ENCODE measurements around the gene RCN2. TPM values are rescaled to one million over a fixed set of nuclear protein-coding genes. Genes with fewer than 3 reads are reported as not detected.

The RCN2 gene
- total and polyA plus RNA-seq, 2 donors (not counting 3 experiments of a cell fraction or from before 2014, with no cell fraction given) = 45.2 to 71.9 TPM

DNA sequence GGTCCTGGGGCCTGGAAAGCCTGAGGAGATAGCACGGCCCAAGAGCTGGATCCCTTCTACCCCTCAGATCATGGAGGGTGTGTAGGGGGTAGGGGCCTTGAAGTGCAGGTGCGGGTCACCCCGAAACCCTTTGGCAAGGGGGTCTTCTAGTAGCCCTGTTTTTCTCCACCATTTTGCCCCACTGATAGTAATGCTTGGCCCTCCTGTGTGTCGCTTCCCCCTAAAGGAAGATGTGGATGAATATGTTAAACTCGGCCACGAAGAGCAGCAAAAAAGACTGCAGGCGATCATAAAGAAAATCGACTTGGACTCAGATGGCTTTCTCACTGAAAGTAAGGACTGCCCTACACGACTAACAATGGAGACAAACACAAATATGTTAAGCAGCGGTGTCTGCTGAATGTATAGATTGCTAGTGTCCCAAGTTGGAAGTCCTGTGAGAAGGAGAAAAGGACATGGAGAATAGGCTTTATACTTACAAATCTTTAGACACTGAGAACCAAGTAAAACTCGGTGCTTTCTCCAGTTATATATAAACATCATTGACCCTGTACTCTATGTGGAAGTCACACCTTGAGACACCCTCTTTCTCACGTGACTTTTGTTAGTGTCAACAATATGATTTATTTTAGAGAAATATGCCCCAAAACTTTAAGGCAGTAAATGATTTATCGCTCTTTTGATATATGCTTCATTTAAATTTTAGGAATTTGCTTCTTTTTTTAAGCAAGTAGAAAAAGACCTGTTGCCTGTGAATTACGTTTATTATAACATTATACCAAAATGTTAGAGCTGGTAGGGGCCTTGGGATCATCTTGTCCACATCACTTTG lies 802 bp downstream of the RCN2 start:
- H3K27ac ChIP-seq (ENCODE audit: insufficient read depth, low read depth, low read length) = peak overlapping the region; percentile 60
- no peaks in the 10 kb centered on the region for H4K20me1 ChIP-seq (replicated peaks; ENCODE audit: control insufficient read depth, extremely low read depth, insufficient read depth, low read length)
- H3K4me1 ChIP-seq (ENCODE audit: control insufficient read depth, extremely low read depth, insufficient read depth, low read length) = peaks cover 10% of the 10 kb centered on the region
- H3K4me2 ChIP-seq (ENCODE audit: insufficient read depth, low read length) = peak overlapping the region; percentile 93
- DNase-seq (ENCODE audit: low read depth, low spot score) = peak; percentile 50
- H3K27me3 ChIP-seq (ENCODE audit: control insufficient read depth in 2 of 2, insufficient read depth in 2 of 2, low read length in 2 of 2) = no peaks in the 10 kb centered on the region
- BruUV-seq (replicated peaks) = TSS peak; percentile 37
- peak overlapping the region; percentile 82 to 85 (median 82) for H3K4me3 ChIP-seq (replicated peaks in 1 of 3; ENCODE audit: insufficient read depth in 1 of 3, low read depth in 1 of 3, low read length in 3 of 3)
- dilution Hi-C loops (cut with MboI; ENCODE audit: extremely low pct_ligation_motif_present, low sequenced_read_pairs) = no loop called here
- FAIRE-seq = peak; percentile 37
- no peaks in the 10 kb centered on the region for H3K9me3 ChIP-seq (replicated peaks; ENCODE audit: control insufficient read depth, insufficient read depth, low read length)
- intact Hi-C loops (cut with micrococcal nuclease) = no loop called here
- POLR2A ChIA-PET = interaction anchor here (0.6 kb wide), 1 partner anchor 31 kb away, joined by 4 read pairs; no protein-coding TSS in a partner anchor
- peak overlapping the region; percentile 92 for H2AFZ ChIP-seq (ENCODE audit: low read depth, low read length)
- TF ChIP-seq POLR2AphosphoS5 (IDR thresholded peaks at IDR 0.05; ENCODE audit: insufficient read depth, low read depth, low read length) (no peak), MYC (IDR thresholded peaks at IDR 0.05; ENCODE audit: low read depth, low read length) (no peak), JUN (IDR thresholded peaks at IDR 0.05; ENCODE audit: borderline replicate concordance, insufficient read depth, insufficient read length, low read depth) (no peak), FOS (IDR thresholded peaks at IDR 0.05; ENCODE audit: borderline replicate concordance, insufficient read depth, low read length) (no peak), MAX (IDR thresholded peaks at IDR 0.05; ENCODE audit: insufficient read depth, insufficient read length) (no peak), EZH2 (IDR thresholded peaks at IDR 0.05; ENCODE audit: borderline replicate concordance, low read depth, low read length, severe bottlenecking) (no peak), GATA2 (IDR thresholded peaks at IDR 0.05; ENCODE audit: insufficient read depth, insufficient read length, low read depth, low read length) (no peak), POLR2A (IDR thresholded peaks at IDR 0.05; ENCODE audit: low read depth, low read length) (no peak)
- TF ChIP-seq, protein P1, sequence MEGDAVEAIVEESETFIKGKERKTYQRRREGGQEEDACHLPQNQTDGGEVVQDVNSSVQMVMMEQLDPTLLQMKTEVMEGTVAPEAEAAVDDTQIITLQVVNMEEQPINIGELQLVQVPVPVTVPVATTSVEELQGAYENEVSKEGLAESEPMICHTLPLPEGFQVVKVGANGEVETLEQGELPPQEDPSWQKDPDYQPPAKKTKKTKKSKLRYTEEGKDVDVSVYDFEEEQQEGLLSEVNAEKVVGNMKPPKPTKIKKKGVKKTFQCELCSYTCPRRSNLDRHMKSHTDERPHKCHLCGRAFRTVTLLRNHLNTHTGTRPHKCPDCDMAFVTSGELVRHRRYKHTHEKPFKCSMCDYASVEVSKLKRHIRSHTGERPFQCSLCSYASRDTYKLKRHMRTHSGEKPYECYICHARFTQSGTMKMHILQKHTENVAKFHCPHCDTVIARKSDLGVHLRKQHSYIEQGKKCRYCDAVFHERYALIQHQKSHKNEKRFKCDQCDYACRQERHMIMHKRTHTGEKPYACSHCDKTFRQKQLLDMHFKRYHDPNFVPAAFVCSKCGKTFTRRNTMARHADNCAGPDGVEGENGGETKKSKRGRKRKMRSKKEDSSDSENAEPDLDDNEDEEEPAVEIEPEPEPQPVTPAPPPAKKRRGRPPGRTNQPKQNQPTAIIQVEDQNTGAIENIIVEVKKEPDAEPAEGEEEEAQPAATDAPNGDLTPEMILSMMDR (IDR thresholded peaks at IDR 0.05; ENCODE audit: extremely low read depth in 1 of 2, insufficient read depth in 1 of 2, low read depth in 1 of 2, low read length in 2 of 2) = no peak
- no peaks in the 10 kb centered on the region for H3K9me1 ChIP-seq (replicated peaks; ENCODE audit: control insufficient read depth, extremely low read depth, insufficient read depth, low read length)
- H3K9ac ChIP-seq (replicated peaks; ENCODE audit: extremely low read depth, insufficient read depth, low read length) = peak overlapping the region; percentile 82
- H3K79me2 ChIP-seq (ENCODE audit: control insufficient read depth, insufficient read depth, low read length) = peaks cover 5% of the 10 kb centered on the region
- CTCF ChIA-PET = interaction anchor here (1.4 kb wide), 1 partner anchor 747 kb away, joined by 4 read pairs; no protein-coding TSS in a partner anchor
- peaks cover 2 to 8% of the 10 kb centered on the region in 2 experiments for H3K36me3 ChIP-seq (ENCODE audit: control insufficient read depth in 2 of 2, extremely low read depth in 1 of 2, insufficient read depth in 2 of 2, low read length in 2 of 2)
